Pulmonary artery endothelial cell (primary cell): ENCODE results near the gene NPAS2. TPM values are rescaled to one million over a fixed set of nuclear protein-coding genes. Genes with fewer than 3 reads are reported as not detected.

ENCODE experiments used
- DNase-seq: peaks from one replicate; pipeline ENCODE4 v3.0.0-alpha.2; 2011; ENCODE audit warnings: low read depth, low spot score
- total RNA-seq: library from RNA; depleted of rRNA; stranded (reverse); fragments of >200 nt; gene quantifications from 2 replicates; pipeline ENCODE4 v1.2.3, GENCODE V29; 2014

Gene NPAS2
- total RNA-seq, 1 donor from 2014 or later, result 9.8 TPM

GRCh38 chr2:100983684-100984310, 163.9 kb downstream of the NPAS2 start:
- no peak for DNase-seq

GRCh38 chr2:100984892-100985307, 165.0 kb downstream of the NPAS2 start:
- DNase-seq, result peak; percentile 51

GRCh38 chr2:100986157-100986556, 166.2 kb downstream of the NPAS2 start:
- no peak for DNase-seq

- no peak for DNase-seq
Observed at GRCh38 chr2:100987536-100987935, 167.6 kb downstream of the NPAS2 start.

- no peak for DNase-seq
Observed at GRCh38 chr2:100987974-100988373, 168.0 kb downstream of the NPAS2 start.

- no peak for DNase-seq
Observed at GRCh38 chr2:100988630-100989417, 168.9 kb downstream of the NPAS2 start.

GRCh38 chr2:100989666-100990065, 169.7 kb downstream of the NPAS2 start:
- no peak for DNase-seq

GRCh38 chr2:100990166-100990565, 170.2 kb downstream of the NPAS2 start:
- DNase-seq, result no peak

- no peak for DNase-seq
Observed at GRCh38 chr2:100990650-100991403, 170.9 kb downstream of the NPAS2 start.

GRCh38 chr2:100991404-100991773, 171.4 kb downstream of the NPAS2 start:
- no peak for DNase-seq

- DNase-seq, result no peak
Observed at GRCh38 chr2:100992262-100992661, 172.3 kb downstream of the NPAS2 start.

- no peak for DNase-seq
Observed at GRCh38 chr2:100993294-100993693, 173.4 kb downstream of the NPAS2 start.

- no peak for DNase-seq
Observed at GRCh38 chr2:100995309-100996075, 175.6 kb downstream of the NPAS2 start.

GRCh38 chr2:100997509-100998234, 177.7 kb downstream of the NPAS2 start:
- DNase-seq, result no peak

- no peak for DNase-seq
Observed at GRCh38 chr2:100998235-100998573, 178.3 kb downstream of the NPAS2 start.

- DNase-seq, result no peak
Observed at GRCh38 chr2:100999995-101000394, 180.1 kb downstream of the NPAS2 start.

- DNase-seq, result peak; percentile 93
Observed at GRCh38 chr2:101001691-101002561, 182.0 kb downstream of the NPAS2 start, which contains the start of gene RPL31. Gene RPL31 (plus strand): TSS chr2:101002289. CDS start chr2:101002702, 413 bp downstream.

GRCh38 chr2:101002562-101003277, 182.8 kb downstream of the NPAS2 start:
- DNase-seq, result no peak

- no peak for DNase-seq
Observed at GRCh38 chr2:101003278-101003775, 183.4 kb downstream of the NPAS2 start.
